Stomach smooth muscle (tissue), 2 donors: ENCODE data around the gene TOM1L2.

ENCODE experiments used
- H3K27ac ChIP-seq: one replicate; pipeline ENCODE4 v1.7.0; 2013; ENCODE audit warnings: mild to moderate bottlenecking, low read length, inconsistent platforms
- H3K27me3 ChIP-seq, 2 donors: one replicate each; pipeline ENCODE4 v1.7.0; 2013; ENCODE audit warnings: low read length in 2 of 2; ENCODE audit not compliant: insufficient read depth in 2 of 2, control insufficient read depth in 1 of 2
- H3K36me3 ChIP-seq, 2 donors: one replicate each; pipeline ENCODE4 v1.7.0; 2013; ENCODE audit warnings: low read length in 2 of 2; ENCODE audit not compliant: control insufficient read depth in 2 of 2, insufficient read depth in 2 of 2
- H3K4me1 ChIP-seq: one replicate; pipeline ENCODE4 v1.7.0; 2013; ENCODE audit warnings: low read length; ENCODE audit not compliant: control insufficient read depth, insufficient read depth
- H3K4me3 ChIP-seq, 2 donors: one replicate each; pipeline ENCODE4 v1.7.0; 2013; ENCODE audit warnings: low read length in 2 of 2
- H3K9ac ChIP-seq, 2 donors: one replicate each; pipeline ENCODE4 v1.7.0; 2013; ENCODE audit warnings: low read length in 2 of 2, mild to moderate bottlenecking in 1 of 2
- H3K9me3 ChIP-seq, 2 donors: one replicate each; pipeline ENCODE4 v1.7.0; 2013; ENCODE audit warnings: low read length in 2 of 2; ENCODE audit not compliant: control insufficient read depth in 2 of 2
- donor health status: healthy.
- donor health status: Pancreatic carcinoma.

TOM1L2 gene

DNA sequence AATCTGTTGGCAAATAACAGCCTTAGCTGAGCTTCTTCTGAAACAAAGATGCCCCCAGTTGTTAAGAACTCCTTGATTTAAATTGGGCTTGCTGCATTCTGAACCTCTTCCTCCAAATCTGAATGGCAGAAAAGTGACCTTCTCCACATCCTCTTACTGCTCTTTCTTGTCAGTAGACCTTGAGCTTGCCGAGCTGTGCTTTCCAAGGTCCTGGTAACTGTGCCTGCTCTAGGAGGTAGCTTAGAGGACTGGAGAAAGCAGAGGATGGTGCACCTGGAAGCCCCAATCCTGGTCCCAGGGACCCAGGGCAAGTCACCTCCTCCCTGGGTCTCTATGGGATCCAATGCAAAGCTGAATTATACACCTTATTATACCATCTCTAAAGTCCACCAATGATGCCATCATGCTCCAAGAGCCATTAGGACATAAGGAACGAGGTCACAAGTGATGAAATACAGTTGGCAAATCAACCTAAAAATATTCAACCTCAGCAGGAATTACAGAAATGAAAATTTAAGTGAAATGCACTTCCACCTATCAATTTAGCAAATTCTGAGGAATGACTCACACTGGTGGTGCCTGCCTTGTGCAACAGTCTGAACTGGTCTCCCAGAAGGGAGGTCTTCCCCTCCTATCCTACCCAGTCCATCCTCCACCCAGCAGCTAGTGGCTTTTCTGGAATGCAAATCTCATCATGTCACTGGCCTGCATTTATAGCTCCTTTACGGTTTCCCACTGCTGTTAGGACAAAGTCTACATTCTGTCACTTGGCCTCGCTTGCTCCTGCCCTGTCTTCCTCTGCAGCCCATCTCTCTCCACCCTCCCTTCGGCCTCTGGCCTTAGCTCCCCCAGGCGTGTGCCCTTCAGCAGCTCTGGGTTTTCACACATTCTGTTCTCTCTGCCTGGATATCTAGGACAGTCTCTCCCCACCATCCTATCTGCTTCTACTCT lies 36.6 kb downstream of the TOM1L2 start:
- Histone ChIP-seq H3K9ac (no peak overlapping the region), H3K4me1 (peaks cover 26% of the 10 kb centered on the region), H3K27ac (no peak overlapping the region), H3K36me3 (no peaks in the 10 kb centered on the region), H3K9me3 (no peaks in the 10 kb centered on the region), H3K4me3 (no peak overlapping the region), H3K27me3 (no peaks in the 10 kb centered on the region)

- H3K27ac ChIP-seq, result no peak overlapping the region
- peaks cover 20% of the 10 kb centered on the region for H3K4me1 ChIP-seq
- no peaks in the 10 kb centered on the region for H3K9me3 ChIP-seq
- H3K4me3 ChIP-seq, result no peak overlapping the region
- no peak overlapping the region for H3K9ac ChIP-seq
- H3K36me3 ChIP-seq, result no peaks in the 10 kb centered on the region
- no peaks in the 10 kb centered on the region for H3K27me3 ChIP-seq
These were observed 37.4 kb downstream of the TOM1L2 start for GRCh38 chr17:17934806-17935205.

DNA sequence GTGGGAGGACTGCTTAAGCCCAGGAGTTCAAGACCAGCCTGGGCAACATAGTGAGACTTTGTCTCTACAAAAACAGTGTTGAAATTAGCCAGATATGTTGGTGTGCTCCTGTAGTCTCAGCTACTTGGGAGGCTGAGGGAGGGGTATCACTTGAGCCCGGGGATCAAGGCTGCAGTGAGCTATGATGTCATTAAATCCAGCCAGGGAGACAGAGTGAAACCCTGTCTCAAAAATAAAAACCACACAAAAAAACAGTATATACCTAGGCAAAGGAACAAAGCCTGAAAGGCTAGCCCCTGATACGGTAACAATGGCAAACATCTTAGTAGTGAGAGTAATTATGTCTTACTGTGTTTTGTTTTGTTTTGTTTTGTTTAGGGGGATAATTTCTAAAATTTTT lies 38.0 kb downstream of the TOM1L2 start:
- no peak overlapping the region for H3K9ac ChIP-seq
- peaks cover 20% of the 10 kb centered on the region for H3K4me1 ChIP-seq
- H3K4me3 ChIP-seq, result no peak overlapping the region
- no peaks in the 10 kb centered on the region for H3K36me3 ChIP-seq
- no peaks in the 10 kb centered on the region for H3K27me3 ChIP-seq
- H3K9me3 ChIP-seq, result no peaks in the 10 kb centered on the region
- H3K27ac ChIP-seq, result no peak overlapping the region

GRCh38 chr17:17933775-17934174 lies 38.4 kb downstream of the TOM1L2 start:
- Histone ChIP-seq H3K4me1 (peaks cover 20% of the 10 kb centered on the region), H3K27me3 (no peaks in the 10 kb centered on the region), H3K27ac (no peak overlapping the region), H3K4me3 (no peak overlapping the region), H3K36me3 (no peaks in the 10 kb centered on the region), H3K9me3 (no peaks in the 10 kb centered on the region), H3K9ac (no peak overlapping the region)

DNA sequence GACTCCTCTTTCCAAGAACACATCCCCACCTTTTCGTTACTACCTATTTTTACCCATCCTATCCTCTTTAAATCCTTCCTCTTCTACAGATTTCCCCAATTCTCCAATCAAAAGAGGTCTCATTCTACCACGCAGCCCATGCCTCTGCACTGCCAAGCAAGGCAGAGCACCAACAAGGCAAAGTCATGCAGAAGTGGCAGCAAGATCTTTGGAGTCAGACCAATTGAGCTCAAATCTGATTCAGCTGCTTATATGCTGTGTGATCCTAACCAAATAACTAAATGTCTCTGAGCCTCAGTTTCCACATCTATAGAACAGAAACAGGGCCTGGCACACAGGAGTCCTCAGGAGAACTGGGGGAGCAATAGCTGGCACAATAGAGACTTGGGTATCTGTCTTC lies 41.0 kb downstream of the TOM1L2 start:
- Histone ChIP-seq H3K4me3 (no peak overlapping the region), H3K9me3 (no peaks in the 10 kb centered on the region), H3K4me1 (peaks cover 16% of the 10 kb centered on the region), H3K36me3 (no peaks in the 10 kb centered on the region), H3K9ac (no peak overlapping the region), H3K27ac (no peak overlapping the region), H3K27me3 (no peaks in the 10 kb centered on the region)

- no peaks in the 10 kb centered on the region for H3K27me3 ChIP-seq
- H3K4me3 ChIP-seq, result no peak overlapping the region
- no peak overlapping the region for H3K27ac ChIP-seq
- peaks cover 13% of the 10 kb centered on the region for H3K4me1 ChIP-seq
- H3K9me3 ChIP-seq, result no peaks in the 10 kb centered on the region
- H3K36me3 ChIP-seq, result no peaks in the 10 kb centered on the region
- no peak overlapping the region for H3K9ac ChIP-seq
These were observed 41.5 kb downstream of the TOM1L2 start for GRCh38 chr17:17930674-17931073.

GRCh38 chr17:17929655-17930380 lies 42.4 kb downstream of the TOM1L2 start:
- Histone ChIP-seq H3K27me3 (no peaks in the 10 kb centered on the region), H3K36me3 (no peaks in the 10 kb centered on the region), H3K9me3 (no peaks in the 10 kb centered on the region), H3K27ac (no peak overlapping the region), H3K4me1 (peaks cover 11% of the 10 kb centered on the region), H3K9ac (no peak overlapping the region), H3K4me3 (no peak overlapping the region)

GRCh38 chr17:17928398-17929287 lies 43.6 kb downstream of the TOM1L2 start:
- Histone ChIP-seq H3K27me3 (no peaks in the 10 kb centered on the region), H3K4me3 (no peak overlapping the region), H3K4me1 (peaks cover 11% of the 10 kb centered on the region), H3K9ac (no peak overlapping the region), H3K9me3 (no peaks in the 10 kb centered on the region), H3K27ac (no peak overlapping the region), H3K36me3 (no peaks in the 10 kb centered on the region)

DNA sequence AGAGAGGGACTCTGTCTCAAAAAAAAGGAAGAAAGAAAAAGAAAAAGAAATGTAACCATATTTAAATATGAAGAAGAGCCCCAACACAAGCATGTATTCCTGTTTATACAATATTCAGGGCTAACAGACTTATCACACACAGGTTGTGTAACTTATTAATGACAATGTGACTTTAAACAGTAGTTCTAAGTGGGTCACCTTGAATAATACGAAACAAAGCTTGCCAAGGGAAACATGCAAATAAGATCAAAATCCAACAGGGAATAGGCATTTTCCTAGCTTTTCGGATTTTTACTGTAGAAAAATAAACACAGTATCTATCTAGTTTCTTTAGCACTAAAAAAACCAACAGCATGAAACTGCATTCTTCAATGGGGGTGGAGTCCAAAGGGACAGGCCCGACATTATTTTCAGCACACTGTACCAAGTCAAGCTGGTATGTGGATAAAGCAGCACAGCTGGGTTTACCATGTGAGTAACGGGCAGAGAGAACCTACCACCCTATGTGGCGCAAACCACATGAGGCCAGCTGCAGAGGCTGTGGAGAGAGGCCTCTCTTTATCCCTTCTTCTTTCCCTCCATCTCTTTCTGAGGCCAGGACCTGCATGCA lies 45.3 kb downstream of the TOM1L2 start:
- H3K27ac ChIP-seq, result no peak overlapping the region
- no peaks in the 10 kb centered on the region for H3K27me3 ChIP-seq
- H3K4me1 ChIP-seq, result peaks cover 26% of the 10 kb centered on the region
- H3K9ac ChIP-seq, result no peak overlapping the region
- no peaks in the 10 kb centered on the region for H3K36me3 ChIP-seq
- no peak overlapping the region for H3K4me3 ChIP-seq
- H3K9me3 ChIP-seq, result no peaks in the 10 kb centered on the region

GRCh38 chr17:17926036-17926435 lies 46.2 kb downstream of the TOM1L2 start:
- Histone ChIP-seq H3K9me3 (no peaks in the 10 kb centered on the region), H3K27ac (no peak overlapping the region), H3K36me3 (no peaks in the 10 kb centered on the region), H3K4me3 (no peak overlapping the region), H3K4me1 (peaks cover 32% of the 10 kb centered on the region), H3K9ac (no peak overlapping the region), H3K27me3 (no peaks in the 10 kb centered on the region)
